GM18517 (cell line): ENCODE data around the gene NLRP12.
"Not testable (repeated sequence)": the region's sequence is repeated elsewhere in the genome, so short reads cannot be mapped to it uniquely, and the experiment has no call there.

ENCODE experiments used
- ATAC-seq: cut with Tn5 transposase; IDR thresholded peaks from one replicate; pipeline ENCODE4 v1.9.1; 2021; ENCODE audit warnings: mild to moderate bottlenecking, moderate library complexity; ENCODE audit not compliant: unreplicated experiment

The NLRP12 gene

GRCh38 chr19:53832861-53833260 lies 8.7 kb upstream of the NLRP12 start:
- ATAC-seq, result not testable (repeated sequence)

- no peak for ATAC-seq
Observed at GRCh38 chr19:53828531-53828930, 4.4 kb upstream of the NLRP12 start.

- no peak for ATAC-seq
Observed at GRCh38 chr19:53826876-53827275, 2.8 kb upstream of the NLRP12 start.

- ATAC-seq, result no peak
Observed at GRCh38 chr19:53823380-53824120, 564 bp downstream of the NLRP12 start.

- no peak for ATAC-seq
Observed at GRCh38 chr19:53819861-53820260, 4.3 kb downstream of the NLRP12 start.

- ATAC-seq, result no peak
Observed at GRCh38 chr19:53818756-53819155, 5.4 kb downstream of the NLRP12 start.

GRCh38 chr19:53813996-53814395 lies 10.1 kb downstream of the NLRP12 start:
- no peak for ATAC-seq

GRCh38 chr19:53812335-53812734 lies 11.8 kb downstream of the NLRP12 start:
- ATAC-seq, result no peak

GRCh38 chr19:53810891-53811290 lies 13.2 kb downstream of the NLRP12 start:
- ATAC-seq, result no peak

GRCh38 chr19:53810187-53810546 lies 13.9 kb downstream of the NLRP12 start:
- ATAC-seq, result no peak

- no peak for ATAC-seq
Observed at GRCh38 chr19:53809518-53810186, 14.5 kb downstream of the NLRP12 start.

- ATAC-seq, result no peak
Observed at GRCh38 chr19:53808710-53809125, 15.4 kb downstream of the NLRP12 start.

- ATAC-seq, result no peak
Observed at GRCh38 chr19:53801257-53801656, 22.9 kb downstream of the NLRP12 start.

GRCh38 chr19:53795019-53795418 lies 29.1 kb downstream of the NLRP12 start:
- no peak for ATAC-seq

GRCh38 chr19:53792721-53793433 lies 31.2 kb downstream of the NLRP12 start:
- no peak for ATAC-seq

GRCh38 chr19:53789708-53790678 lies 34.1 kb downstream of the NLRP12 start:
- no peak for ATAC-seq

GRCh38 chr19:53787266-53787665 lies 36.8 kb downstream of the NLRP12 start:
- ATAC-seq, result no peak

- ATAC-seq, result no peak
Observed at GRCh38 chr19:53786744-53787143, 37.4 kb downstream of the NLRP12 start.

- ATAC-seq, result no peak
Observed at GRCh38 chr19:53785196-53785889, 38.8 kb downstream of the NLRP12 start.

- ATAC-seq, result no peak
Observed at GRCh38 chr19:53782698-53783097, 41.4 kb downstream of the NLRP12 start.
